HG02970 (cell line): ENCODE results near the gene RRP1.

Experiments
- ATAC-seq: cut with Tn5 transposase; IDR thresholded peaks from one replicate; pipeline ENCODE4 v1.9.1; 2021; ENCODE audit warnings: mild to moderate bottlenecking, moderate library complexity, moderate number of reproducible peaks; ENCODE audit not compliant: unreplicated experiment, low FRiP score

The RRP1 gene

DNA sequence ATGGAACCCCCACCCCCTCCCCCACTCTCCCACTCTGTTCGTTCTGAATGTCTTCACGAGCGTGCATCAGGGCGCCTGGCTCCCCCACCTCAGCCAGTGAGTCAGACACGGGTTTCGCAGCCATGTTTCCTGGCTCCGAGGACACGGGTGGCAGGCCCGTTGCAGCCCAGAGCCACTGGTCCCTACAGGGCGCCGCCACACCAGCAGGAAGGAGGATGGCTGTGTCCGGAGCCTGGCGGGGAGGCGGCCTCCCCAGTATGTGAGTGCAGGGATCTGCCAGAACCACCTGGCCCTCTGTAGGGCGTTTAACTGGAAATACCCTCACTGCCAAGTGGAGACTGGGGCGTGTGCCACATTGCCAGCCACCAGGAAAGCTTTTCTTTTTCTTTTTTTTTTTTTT, 31.8 kb upstream of the RRP1 start:
- no peak for ATAC-seq

DNA sequence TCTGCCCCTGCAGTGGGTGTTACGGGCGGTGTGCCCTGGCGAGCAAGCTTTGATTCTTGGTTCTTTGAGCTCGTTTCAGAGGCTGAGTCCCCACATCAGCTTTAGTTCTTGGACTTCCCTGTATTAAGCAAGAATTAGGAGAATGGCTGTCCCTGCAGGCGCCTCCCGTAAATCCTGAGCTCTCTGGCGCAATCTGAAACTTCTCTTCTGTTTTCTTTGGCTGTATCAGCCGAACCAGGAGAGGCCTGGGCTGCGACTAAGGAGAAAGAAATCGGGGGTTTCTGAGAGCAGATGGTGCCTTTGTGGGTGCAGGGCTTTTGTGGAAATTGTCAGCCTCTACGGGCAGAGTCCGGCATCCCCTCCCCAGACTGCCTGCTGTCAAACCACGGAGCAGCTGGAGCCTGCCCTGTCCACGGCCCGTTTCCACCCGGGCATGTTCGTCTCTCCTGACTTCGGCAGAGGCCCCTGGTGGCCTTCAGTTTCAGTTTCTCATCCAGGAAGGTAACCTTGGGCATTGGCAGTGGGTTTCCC, 31.2 kb upstream of the RRP1 start:
- no peak for ATAC-seq

DNA sequence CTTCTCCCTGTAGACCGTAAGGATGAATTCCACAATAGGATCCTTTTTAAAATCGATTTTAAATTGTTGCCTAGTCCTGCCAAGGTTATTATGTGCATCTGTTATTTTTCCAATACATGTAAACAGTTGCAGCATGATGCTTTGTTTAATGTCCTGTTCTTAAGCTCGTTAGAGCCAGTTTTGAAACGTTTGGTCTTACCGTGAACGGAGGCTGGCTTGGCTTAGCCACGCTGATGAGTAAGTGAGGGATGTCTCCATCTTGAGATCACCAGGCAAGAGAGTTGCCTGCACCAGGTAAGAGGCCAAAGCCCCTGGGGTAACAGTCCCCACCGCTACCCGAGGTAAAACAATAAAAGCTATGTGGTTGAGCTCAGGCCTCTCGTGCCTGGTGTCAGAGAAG, 30.6 kb upstream of the RRP1 start:
- no peak for ATAC-seq

DNA sequence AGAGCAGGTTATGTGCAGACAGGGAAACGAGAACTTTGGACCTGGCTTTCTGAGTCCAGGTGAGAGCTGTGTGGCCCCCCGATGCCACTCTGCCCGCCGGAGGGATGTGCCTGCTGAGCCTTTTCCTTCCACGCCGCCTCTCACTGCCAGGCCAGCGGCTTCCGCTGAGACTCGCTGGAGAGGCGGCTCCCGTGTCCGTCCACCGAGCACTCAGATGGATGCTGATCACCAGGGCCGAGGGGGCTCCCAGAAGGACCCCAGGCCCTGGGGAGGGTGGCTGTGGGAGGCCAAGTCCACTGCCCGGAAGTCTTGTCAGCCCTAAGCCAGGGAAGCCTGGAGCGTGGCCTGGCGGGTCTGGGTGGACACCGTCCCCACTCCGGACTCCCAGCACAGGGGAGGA, 29.7 kb upstream of the RRP1 start:
- ATAC-seq: no peak

DNA sequence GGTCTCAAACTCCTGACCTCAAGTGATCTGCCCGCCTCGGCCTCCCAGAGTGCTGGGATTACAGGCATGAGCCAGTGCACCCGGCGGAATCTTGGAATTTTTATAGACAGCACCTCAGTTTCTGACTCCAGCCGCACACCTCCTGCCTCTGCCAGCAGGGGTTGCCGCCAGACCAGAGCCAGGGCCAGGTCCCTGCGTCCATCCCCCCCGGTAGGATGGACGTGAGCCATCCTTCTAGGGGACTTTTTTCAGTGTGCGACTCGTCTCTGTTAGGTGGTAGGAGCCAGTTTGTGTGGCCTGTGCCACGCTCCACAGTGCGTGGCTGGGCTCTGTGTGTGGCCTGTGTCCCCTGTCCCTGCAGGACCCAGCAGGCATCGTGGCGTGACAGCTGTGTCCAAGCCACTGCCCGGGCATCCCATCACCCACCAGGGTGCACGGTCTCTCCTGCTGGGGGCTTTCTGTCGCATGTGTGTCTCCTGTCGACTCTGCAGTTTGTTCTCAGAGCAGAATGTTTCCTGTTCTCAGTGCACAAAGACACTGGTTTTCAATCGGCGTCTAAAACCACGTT, 28.9 kb upstream of the RRP1 start:
- no peak for ATAC-seq

DNA sequence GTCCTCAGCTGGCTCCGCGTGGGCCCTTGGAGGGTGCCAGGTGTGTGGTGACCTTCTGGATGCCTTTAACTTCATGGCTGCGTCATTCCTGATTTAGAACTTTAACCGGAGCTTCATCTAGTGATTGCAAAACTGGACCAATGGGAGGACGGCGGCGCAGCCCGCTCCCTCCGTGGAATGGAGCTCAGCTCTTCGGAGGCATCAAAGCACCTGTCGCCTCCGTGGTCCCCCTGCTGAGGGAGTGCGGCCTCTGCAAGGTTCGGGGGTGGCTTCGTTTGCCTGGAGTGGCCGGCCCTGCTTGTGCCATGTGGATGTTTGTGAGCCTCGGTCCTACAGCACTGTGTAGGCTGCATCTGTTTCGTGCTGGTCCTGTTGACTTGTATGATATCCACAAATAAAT, 27.5 kb upstream of the RRP1 start:
- no peak for ATAC-seq

DNA sequence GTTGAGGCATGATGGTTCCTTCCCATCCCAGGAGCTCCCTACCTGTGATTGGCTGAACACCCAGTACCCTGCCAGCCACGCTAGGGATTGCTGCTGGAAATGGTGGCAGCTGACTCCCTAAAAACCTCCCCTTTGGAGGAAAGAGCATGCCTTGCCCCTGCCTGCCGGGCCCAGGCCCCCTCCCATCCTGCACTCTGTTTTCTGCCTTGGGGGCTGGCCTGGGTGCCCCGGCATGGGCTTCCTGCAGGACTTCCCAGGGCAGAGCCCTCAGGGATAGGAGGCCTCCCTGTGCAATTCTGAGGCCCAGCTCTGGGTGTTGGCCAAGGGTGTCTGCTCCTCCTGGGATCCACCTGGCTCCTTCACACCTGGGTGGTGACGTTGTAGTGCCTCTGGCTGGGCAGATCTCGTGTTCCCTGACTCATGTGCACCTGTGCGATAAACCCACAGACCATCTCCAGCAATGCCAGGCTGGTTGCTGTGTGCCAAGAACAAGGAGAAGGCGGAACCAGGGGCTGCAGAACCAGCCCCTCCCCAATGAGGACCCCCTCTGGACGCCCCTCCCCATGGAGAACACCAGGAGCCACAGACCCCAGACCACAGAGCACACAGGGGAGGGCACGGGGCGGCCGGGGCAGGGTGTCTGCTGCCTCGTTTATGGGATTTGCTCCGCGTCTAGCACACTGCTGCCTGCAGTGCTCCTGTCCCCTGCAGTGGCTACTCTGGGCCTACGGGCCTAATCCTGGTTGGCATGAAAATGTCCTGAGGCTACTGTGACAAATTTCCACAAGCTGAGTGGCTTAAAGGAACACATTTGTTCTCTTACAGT, 26.9 kb upstream of the RRP1 start:
- no peak for ATAC-seq

DNA sequence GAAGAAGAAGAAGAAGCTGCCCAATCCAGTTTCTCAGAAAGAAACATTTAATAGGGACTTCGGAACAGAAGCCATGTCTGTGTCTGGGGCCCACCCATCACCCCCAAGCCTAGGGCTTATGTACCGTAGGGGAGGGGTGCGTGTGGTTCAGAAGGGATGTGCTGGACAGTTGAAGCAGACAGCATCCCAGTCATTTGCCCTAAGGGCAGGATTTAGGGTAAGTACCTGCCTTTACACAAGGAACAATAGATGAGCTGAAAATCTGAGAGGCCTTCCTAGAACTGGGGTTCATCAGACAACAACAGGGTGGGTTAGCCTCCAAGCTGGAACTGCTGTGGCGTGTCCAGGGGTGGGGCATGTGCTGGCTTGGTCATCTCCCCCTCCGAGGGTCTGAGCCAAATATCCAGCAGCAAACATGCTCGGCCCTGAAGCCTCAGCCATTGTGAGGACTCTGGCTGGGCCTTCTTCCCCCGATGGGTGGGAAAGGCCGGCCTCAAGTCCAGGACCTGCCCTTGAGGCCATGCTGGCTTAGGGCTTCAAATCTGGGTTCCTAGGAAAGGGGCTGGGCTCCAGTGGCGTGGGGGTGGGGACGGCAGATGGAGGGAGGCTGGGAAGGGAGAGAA, 25.4 kb upstream of the RRP1 start:
- no peak for ATAC-seq

DNA sequence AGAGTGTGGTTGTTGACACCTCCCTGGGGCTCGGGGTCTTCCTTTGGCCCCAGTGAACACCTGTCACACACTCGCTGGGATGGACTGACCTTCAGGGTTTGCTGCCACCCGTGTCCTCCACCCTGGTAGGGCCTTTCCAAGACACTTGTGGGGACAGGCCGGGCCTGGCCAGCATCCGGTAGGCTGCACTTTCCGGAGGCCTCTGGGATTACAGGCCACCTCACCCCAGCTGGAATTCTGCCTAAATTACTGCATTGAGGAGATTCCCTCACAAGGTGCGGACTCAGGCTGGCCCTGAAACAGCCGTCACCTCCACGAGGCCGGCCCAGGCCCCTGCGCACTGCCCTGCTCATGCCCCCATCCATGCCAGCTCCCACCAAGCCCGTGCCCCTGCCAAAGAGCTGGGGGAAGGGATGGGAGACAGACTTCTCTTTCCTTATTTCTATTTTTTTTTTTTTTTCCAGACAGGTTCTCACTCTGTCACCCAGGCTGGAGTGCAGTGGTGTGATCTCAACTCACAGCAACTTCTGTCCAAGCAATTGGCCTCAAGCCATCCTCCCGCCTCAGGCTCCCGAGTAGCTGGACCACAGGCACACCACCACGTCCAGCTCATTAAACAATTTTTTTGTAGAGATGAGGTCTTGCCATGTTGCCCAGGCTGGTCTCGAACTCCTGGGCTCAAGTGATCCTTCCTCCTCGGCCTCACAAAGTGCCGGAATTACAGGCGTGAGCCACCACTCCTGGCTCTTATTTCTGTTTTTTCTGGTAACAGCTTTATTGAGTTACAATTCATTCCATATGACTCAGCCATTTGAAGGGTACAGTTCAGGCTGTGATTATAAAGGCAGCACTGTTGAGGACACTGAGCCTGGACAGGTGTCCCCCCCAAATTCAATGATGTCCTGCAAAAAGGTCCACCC, 24.5 kb upstream of the RRP1 start:
- ATAC-seq: no peak

DNA sequence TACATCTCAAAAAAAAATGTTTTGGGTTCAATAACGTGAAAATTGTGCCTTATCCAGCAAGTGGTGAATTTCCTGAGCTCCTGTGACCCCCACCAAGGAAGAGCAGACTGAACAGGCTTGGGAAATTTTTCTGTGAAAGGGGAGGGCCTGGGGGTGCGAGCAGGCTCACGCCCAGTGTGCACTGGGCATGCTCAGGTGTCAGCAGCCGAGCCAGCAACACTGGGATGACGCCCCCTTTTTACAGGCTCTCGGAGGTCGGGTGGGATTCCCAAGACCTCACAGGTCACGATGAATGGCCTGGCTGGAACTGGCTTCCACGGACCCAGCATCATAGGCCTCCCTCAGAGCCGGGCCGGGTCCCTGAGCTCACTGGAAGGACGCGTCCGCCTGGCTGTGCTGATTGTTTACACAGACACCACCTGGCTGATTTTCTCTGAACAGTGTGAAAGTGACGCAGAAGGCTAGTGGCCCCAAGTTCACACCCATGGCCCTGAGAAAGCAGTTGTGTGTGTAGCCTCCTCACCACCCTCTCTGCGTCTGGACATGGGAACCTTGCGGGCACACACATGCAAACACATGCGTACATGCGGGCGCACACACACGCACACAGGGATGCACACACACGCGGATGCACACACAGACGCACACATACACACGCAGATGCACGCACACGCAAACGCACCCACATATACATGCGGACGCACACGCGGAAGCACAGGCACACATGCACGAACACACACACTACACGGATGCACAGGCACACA, 22.5 kb upstream of the RRP1 start:
- no peak for ATAC-seq

DNA sequence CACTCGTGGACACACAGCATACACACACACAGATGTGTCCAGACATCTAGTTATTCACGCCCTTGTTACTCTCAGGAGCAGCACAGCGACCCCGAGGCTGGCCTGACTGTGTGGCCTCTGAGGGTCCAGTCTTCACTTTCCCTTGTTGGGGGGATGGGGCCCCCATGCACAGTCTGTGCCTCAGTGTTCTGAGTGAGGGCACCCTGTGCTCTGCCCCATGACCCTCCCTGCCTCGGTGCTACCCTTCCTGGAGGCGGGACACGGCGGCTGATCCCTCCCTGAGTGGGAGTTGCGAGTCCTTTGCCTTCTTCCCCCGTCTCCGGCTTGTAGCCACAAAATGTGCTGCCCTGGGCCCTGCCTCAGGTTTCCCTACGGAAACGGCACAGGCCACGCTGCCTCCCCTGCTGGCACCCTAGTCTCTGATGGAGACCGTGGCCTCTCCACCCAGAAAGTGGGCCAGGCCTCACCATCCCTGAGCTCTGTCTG, 21.8 kb upstream of the RRP1 start:
- no peak for ATAC-seq

DNA sequence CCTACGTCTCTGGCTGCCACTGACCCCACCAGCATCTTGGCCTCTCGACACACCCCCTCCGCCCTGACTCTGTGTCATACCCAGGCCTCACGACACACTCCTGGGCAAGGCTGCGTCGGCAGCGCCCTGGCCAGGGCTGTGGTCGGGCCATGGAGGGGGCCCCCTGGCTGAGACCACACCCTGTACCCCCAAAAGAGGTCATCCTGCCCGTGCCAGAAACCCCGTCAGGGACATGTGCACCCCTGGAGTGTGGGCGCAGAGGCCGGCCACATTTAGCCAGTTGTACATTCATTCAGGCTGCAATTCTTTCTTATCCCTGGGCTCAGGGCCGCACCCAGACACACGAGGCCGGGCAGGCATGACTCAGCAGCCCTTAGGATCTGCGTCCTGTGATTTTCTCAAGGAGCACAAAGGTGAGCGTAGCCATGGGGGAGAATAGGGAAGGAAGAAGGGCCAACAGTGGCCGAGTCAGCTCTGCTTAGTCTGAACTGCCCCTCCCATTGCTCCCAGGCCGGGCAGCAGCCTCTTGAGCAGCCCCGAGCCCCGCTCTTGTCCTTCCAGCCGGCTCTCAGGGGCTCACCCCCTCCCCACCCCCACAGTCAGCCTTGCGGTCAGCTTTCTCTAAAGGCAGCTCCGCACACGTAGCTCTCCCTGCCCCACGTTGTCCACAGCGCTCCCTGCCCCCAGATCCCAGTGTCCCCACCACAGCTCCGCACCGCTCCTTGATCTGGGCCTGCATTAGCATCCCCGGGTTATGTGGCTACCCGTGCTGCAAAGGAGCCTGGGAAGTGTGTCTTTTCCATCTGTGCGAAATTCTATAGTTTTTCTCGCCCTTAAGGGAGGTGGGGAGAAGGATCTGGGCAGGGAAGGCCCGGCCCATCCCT, 21.2 kb upstream of the RRP1 start:
- no peak for ATAC-seq

DNA sequence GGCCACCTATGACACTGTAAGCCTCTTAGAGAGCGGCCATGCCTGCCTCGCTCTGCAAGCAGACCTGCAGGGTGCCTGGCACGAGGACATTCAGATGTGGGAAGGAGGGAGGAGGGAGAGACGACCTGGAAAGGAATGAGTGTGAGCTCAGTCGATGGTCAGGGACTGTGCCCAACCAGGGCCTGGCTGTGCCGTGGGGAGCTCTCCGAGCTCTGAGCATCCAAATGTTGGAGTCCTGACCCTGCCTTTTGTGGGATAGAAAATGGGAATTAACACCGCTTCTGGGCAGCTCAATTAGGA, 20.6 kb upstream of the RRP1 start:
- no peak for ATAC-seq

DNA sequence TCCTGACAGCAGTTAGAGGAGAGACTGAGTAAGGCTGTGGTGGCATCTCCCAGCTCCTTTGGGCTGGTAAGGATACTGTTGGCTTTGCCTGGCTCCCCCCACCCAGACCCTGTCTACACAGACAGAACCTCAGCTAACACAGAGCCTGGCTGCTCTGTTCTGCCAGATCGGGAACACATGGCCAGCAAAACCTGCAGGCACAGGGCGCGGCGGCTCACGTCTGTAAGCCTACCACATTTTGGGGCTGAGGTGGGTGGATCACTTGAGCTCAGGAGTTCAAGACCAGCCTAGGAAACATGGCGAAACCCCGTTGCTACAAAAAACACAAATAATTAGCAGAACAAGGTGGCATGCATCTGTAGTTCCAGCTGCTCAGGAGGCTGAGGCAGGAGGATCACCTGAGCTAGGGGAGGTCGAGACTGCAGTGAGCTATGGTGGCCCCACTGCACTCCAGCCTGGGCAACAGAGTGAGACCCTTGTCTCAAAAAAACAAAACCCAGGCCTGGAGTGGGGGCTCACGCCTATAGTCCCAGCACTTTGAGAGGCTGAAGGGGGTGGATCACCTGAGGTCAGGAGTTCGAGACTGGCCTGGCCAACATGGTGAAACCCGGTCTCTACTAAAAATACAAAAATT, 19.9 kb upstream of the RRP1 start:
- ATAC-seq: no peak

DNA sequence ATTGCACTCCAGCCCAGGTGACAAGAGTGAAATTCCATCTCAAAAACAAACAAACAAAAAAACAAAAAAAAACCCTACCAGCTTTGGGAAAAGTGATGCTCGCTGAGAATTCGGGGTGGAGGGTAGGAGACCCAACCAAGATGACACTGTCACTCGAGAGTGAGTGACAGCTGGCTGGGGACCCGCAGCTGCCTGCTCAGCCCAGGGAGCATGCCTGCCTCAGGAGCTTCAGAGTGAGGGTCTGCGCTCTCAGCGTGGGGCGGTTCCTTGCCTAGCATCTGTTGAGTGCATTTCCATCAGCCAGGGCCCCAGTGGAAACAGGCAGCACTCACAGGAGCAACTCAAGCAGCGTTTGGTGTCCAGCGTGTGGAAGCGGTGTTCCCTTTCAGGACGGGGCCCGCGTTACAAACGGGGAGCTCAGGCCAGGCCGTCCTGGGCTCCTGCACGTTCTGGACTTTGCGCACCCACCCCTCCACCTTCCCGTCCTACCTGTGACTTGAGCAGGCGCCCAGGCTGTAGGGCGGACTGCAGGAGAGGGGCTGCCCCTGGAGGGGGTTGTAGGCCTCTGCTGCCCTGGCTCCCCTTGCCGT, 19.2 kb upstream of the RRP1 start:
- no peak for ATAC-seq

DNA sequence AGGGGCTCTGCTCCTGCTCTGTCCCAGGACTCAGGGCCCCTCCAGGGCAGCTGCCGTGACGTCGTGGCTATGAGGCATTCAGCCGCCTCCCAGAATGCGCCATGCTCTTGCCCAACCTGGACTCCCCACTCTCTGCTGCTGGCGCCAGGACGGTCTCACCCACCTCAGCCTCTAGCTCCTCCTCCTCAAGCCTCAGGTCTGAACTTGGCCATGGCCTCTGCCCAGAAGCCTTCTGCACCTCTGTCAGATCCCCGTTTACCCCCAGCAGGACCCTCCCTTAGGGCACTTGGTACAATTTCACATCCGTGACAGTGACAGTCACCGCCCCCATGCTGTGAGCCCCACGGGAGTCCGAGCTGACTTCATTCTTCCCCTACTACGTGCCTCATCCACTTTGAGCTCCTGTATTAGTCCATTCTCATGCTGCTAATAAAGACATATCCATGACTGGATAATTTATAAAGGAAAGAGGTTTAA, 18.1 kb upstream of the RRP1 start:
- no peak for ATAC-seq

DNA sequence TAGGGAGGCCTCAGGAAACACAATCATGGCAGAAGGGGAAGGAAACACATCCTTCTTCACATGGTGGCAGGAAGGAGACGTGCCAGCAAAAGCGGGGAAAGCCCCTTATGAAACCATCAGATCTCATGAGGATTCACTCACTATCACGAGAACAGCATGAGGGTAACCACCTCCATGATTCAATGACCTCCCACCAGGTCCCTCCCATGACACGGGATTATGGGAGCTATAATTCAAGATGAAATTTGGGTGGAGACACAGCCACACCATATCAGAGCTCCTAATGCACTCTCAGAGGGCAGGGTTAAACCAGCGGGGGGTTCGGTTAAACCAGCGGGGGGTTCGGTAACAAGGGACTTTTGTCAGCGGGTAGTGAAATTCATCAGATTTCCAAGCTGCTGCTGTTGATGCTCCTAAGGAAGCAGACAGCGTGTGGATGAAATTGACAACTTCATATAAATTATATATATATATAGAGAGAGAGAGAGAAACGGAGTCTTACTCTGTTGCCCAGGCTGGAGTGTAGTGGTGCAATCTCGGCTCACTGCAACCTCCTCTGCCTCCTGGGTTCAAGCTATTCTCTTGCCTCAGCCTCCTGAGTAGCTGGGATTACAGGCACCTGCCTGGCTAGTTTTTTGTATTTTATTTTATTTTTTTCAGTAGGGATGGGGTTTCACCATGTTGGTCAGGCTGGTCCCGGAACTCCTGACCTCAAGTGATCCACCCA, 17.5 kb upstream of the RRP1 start:
- no peak for ATAC-seq
